SK-N-SH (cell line): ENCODE results near the gene SLC25A41. TPM values are rescaled to one million over a fixed set of nuclear protein-coding genes. Genes with fewer than 3 reads are reported as not detected.

Source experiments
- CTCF ChIA-PET: fragments of 300-600, 350-600 bp; formaldehyde crosslinking; extraction: SDS; loops from one replicate; lab custom pipeline; 2021; lab: Yijun Ruan, JAX
- POLR2A ChIA-PET: fragments of 350-600 bp; sonication (Branson Sonifier 250); formaldehyde crosslinking; extraction: SDS; loops from one replicate; lab custom pipeline; 2020; ENCODE audit warnings: antibody characterized with exemption, inconsistent platforms; lab: Yijun Ruan, JAX
- DNase-seq: peaks from one replicate; pipeline ENCODE4 v3.0.0; 2012
- H2AFZ ChIP-seq: fragments of 200-600 bp; sonication (generic); 2 replicates; pipeline ENCODE4 v1.8.1; 2016; ENCODE audit warnings: antibody characterized with exemption, mild to moderate bottlenecking, low read depth
- H3F3A ChIP-seq: fragments of 200-600 bp; sonication (generic); replicated peaks from 2 replicates; pipeline ENCODE3; 2016; ENCODE audit warnings: antibody characterized with exemption, mild to moderate bottlenecking; ENCODE audit not compliant: insufficient read depth
- H3K27ac ChIP-seq, 2 experiments: fragments of 200-500 bp in 1 of 2; fragments of 200-600 bp in 1 of 2; sonication (Bioruptor generic) in 1 of 2; sonication (generic), shearing (Covaris generic) in 1 of 2; 2 replicates each; pipeline versions ENCODE4 v1.5.1 to v1.6.1; 2014 to 2016; ENCODE audit warnings: low read depth in 2 of 2, inconsistent platforms in 1 of 2, low read length in 1 of 2, mild to moderate bottlenecking in 1 of 2, mixed read lengths in 1 of 2
- H3K27me3 ChIP-seq: fragments of 200-600 bp; sonication (generic), shearing (Covaris generic); 2 replicates; pipeline ENCODE4 v1.6.1; 2016; ENCODE audit warnings: mixed run types; ENCODE audit not compliant: insufficient read depth
- H3K36me3 ChIP-seq, 2 experiments: fragments of 200-500 bp in 1 of 2; fragments of 200-600 bp in 1 of 2; sonication (Bioruptor generic) in 1 of 2; sonication (generic) in 1 of 2; replicated peaks in 1 of 2; 2 replicates each; pipeline versions ENCODE3 to v1.5.1; 2014 to 2016; ENCODE audit warnings: low read length in 1 of 2, mild to moderate bottlenecking in 1 of 2; ENCODE audit not compliant: insufficient read depth in 2 of 2, control insufficient read depth in 1 of 2
- H3K4me1 ChIP-seq, 2 experiments: fragments of 200-500 bp in 1 of 2; fragments of 200-600 bp in 1 of 2; sonication (Bioruptor generic) in 1 of 2; sonication (generic), shearing (Covaris generic) in 1 of 2; 2 replicates each; pipeline versions ENCODE4 v1.5.1 to v1.6.1; 2014 to 2016; ENCODE audit warnings: low read depth in 1 of 2, low read length in 1 of 2, mixed run types in 1 of 2; ENCODE audit not compliant: insufficient read depth in 2 of 2, control insufficient read depth in 1 of 2
- H3K4me2 ChIP-seq: fragments of 200-600 bp; sonication (generic), shearing (Covaris generic); 2 replicates; pipeline ENCODE4 v1.6.1; 2017; ENCODE audit warnings: mixed run types
- H3K4me3 ChIP-seq, 2 experiments: fragments of 200-500 bp in 1 of 2; fragments of 200-600 bp in 1 of 2; sonication (Bioruptor generic) in 1 of 2; sonication (generic), shearing (Covaris generic) in 1 of 2; 2 replicates each; pipeline versions ENCODE4 v1.5.1 to v1.8.1; 2014 to 2016; ENCODE audit warnings: low read depth in 2 of 2, inconsistent platforms in 1 of 2, low read length in 1 of 2, mild to moderate bottlenecking in 1 of 2, mixed read lengths in 1 of 2, moderate library complexity in 1 of 2
- H3K79me2 ChIP-seq: fragments of 200-600 bp; sonication (generic); 2 replicates; pipeline ENCODE4 v1.8.1; 2017; ENCODE audit warnings: mild to moderate bottlenecking; ENCODE audit not compliant: insufficient read depth
- H3K9ac ChIP-seq: fragments of 200-600 bp; sonication (generic); 2 replicates; pipeline ENCODE4 v1.6.1; 2017; ENCODE audit warnings: mixed run types
- H3K9me2 ChIP-seq: fragments of 200-600 bp; sonication (generic); 2 replicates; pipeline ENCODE4 v1.6.1; 2017; ENCODE audit warnings: mixed run types
- H3K9me3 ChIP-seq: fragments of 200-600 bp; sonication (generic); 2 replicates; pipeline ENCODE4 v1.6.1; 2017; ENCODE audit warnings: mixed run types, mild to moderate bottlenecking, moderate library complexity
- H4K20me1 ChIP-seq: fragments of 200-600 bp; sonication (generic); 2 replicates; pipeline ENCODE4 v1.6.1; 2017; ENCODE audit warnings: mild to moderate bottlenecking, mixed run types; ENCODE audit not compliant: insufficient read depth
- CTCF ChIP-seq: fragments of 200-600 bp; sonication (generic); IDR thresholded peaks from 2 replicates; pipeline ENCODE4 v1.6.1; 2017; ENCODE audit warnings: antibody characterized with exemption, mild to moderate bottlenecking, moderate library complexity
- EP300 ChIP-seq, 2 experiments: IDR thresholded peaks; 2 replicates each; pipeline versions ENCODE4 v1.4.0 to v1.6.1; 2012; ENCODE audit warnings: borderline replicate concordance in 1 of 2, low read depth in 1 of 2, low read length in 1 of 2
- EZH2phosphoT487 ChIP-seq: fragments of 200-600 bp; sonication (generic); IDR thresholded peaks from 2 replicates; pipeline ENCODE4 v1.6.1; 2017; ENCODE audit warnings: low read depth, mixed run types, mild to moderate bottlenecking, antibody characterized with exemption, moderate library complexity, borderline replicate concordance
- FOSL2 ChIP-seq: IDR thresholded peaks from 2 replicates; pipeline ENCODE4 v1.4.0; 2012; ENCODE audit warnings: low read depth, mild to moderate bottlenecking, moderate library complexity, borderline replicate concordance
- FOXJ3 ChIP-seq: sonication (generic); formaldehyde crosslinking; IDR thresholded peaks from 2 replicates; pipeline ENCODE4 v1.5.1; 2020; ENCODE audit warnings: mild to moderate bottlenecking, missing genetic modification reagents
- JUND ChIP-seq: IDR thresholded peaks from 2 replicates; pipeline ENCODE4 v1.4.0; 2012
- MEF2A ChIP-seq: IDR thresholded peaks from 2 replicates; pipeline ENCODE4 v1.4.0; 2012; ENCODE audit warnings: low read depth, borderline replicate concordance
- MXI1 ChIP-seq: IDR thresholded peaks from 2 replicates; pipeline ENCODE4 v1.6.1; 2012; ENCODE audit warnings: mild to moderate bottlenecking, low read depth, low read length, improper control_type of control experiment
- NFIC ChIP-seq: IDR thresholded peaks from 2 replicates; pipeline ENCODE4 v1.4.0; 2012; ENCODE audit warnings: borderline replicate concordance
- NRF1 ChIP-seq: IDR thresholded peaks from 2 replicates; pipeline ENCODE4 v1.6.1; 2012; ENCODE audit warnings: low read depth, mild to moderate bottlenecking, low read length
- POLR2AphosphoS5 ChIP-seq: IDR thresholded peaks from 2 replicates; pipeline ENCODE4 v1.6.1; 2012; ENCODE audit warnings: low read depth, low read length
- RCOR1 ChIP-seq: fragments of 150-350 bp; IDR thresholded peaks from 2 replicates; pipeline ENCODE4 v1.6.1; 2017; ENCODE audit warnings: antibody characterized with exemption, low read length
- RFX5 ChIP-seq: IDR thresholded peaks from 2 replicates; pipeline ENCODE4 v1.6.1; 2012; ENCODE audit warnings: mild to moderate bottlenecking, improper control_type of control experiment, low read length
- RXRA ChIP-seq: IDR thresholded peaks from 2 replicates; pipeline ENCODE4 v1.4.0; 2012; ENCODE audit warnings: low read depth, mild to moderate bottlenecking, borderline replicate concordance
- SIN3A ChIP-seq: IDR thresholded peaks from 2 replicates; pipeline ENCODE4 v1.6.1; 2012; ENCODE audit warnings: low read depth, mild to moderate bottlenecking, low read length, moderate library complexity, borderline replicate concordance
- SMC3 ChIP-seq: IDR thresholded peaks from 2 replicates; pipeline ENCODE4 v1.6.1; 2012; ENCODE audit warnings: low read depth, low read length, improper control_type of control experiment
- TAF1 ChIP-seq: IDR thresholded peaks from 2 replicates; pipeline ENCODE4 v1.6.1; 2012; ENCODE audit warnings: low read depth, mild to moderate bottlenecking, low read length, moderate library complexity, borderline replicate concordance
- TCF12 ChIP-seq: IDR thresholded peaks from 2 replicates; pipeline ENCODE4 v1.4.0; 2012
- YY1 ChIP-seq: IDR thresholded peaks from 2 replicates; pipeline ENCODE4 v1.4.0; 2012; ENCODE audit warnings: low read depth, mild to moderate bottlenecking
- WGBS: methylation state at CpG from one replicate; pipeline ENCODE4 v1.1.6; 2017; ENCODE audit warnings: low lambda C conversion rate; 5-methylcytosine and 5-hydroxymethylcytosine counted together
- polyA plus RNA-seq, 3 experiments: library from polyadenylated mRNA; depleted of rRNA; stranded (reverse); fragments of >200 nt; gene quantifications; 2 replicates each; pipeline ENCODE4 v1.2.3, GENCODE V29; 2012
- TF ChIP-seq, protein P1 (sequence below): IDR thresholded peaks from 2 replicates; pipeline ENCODE4 v1.4.0; 2012; ENCODE audit warnings: low read depth
- TF ChIP-seq, protein P2 (sequence below): IDR thresholded peaks from 2 replicates; pipeline ENCODE4 v1.6.1; 2012; ENCODE audit warnings: mild to moderate bottlenecking, low read depth, low read length, moderate library complexity

The SLC25A41 gene
- polyA plus RNA-seq, 1 of the 3 experiments (the other 2 are of a cell fraction), result 0.12 TPM

- DNase-seq, result no peak
- Histone ChIP-seq H3K79me2 (no peaks in the 10 kb centered on the region), H3K36me3 (no peaks in the 10 kb centered on the region), H3K4me1 (peaks cover 0 to 2% of the 10 kb centered on the region in 2 experiments; a peak in 1 of 4 replicates), H3K9me3 (no peaks in the 10 kb centered on the region), H3K9ac (no peak overlapping the region), H3F3A (no peaks in the 10 kb centered on the region), H3K4me3 (no peak overlapping the region), H3K27ac (no peak overlapping the region), H3K4me2 (no peak overlapping the region), H4K20me1 (no peaks in the 10 kb centered on the region), H3K27me3 (peaks cover 46% of the 10 kb centered on the region), H3K9me2 (no peaks in the 10 kb centered on the region), H2AFZ (no peak overlapping the region)
- TF ChIP-seq MXI1 (no peak), POLR2AphosphoS5 (no peak), FOSL2 (no peak), TCF12 (no peak), MEF2A (no peak), EP300 (IDR thresholded peaks at IDR 0.05; ENCODE audit: borderline replicate concordance in 1 of 2, low read depth in 1 of 2, low read length in 1 of 2) (no peak), YY1 (no peak), SMC3 (no peak)
- ChIA-PET CTCF (no interaction called here), POLR2A (no interaction called here)
- WGBS, result 12% methylated on average over 4 of the region's 21 CpGs
Observed at GRCh38 chr19:6466526-6467248, 33.1 kb upstream of the SLC25A41 start.

DNA sequence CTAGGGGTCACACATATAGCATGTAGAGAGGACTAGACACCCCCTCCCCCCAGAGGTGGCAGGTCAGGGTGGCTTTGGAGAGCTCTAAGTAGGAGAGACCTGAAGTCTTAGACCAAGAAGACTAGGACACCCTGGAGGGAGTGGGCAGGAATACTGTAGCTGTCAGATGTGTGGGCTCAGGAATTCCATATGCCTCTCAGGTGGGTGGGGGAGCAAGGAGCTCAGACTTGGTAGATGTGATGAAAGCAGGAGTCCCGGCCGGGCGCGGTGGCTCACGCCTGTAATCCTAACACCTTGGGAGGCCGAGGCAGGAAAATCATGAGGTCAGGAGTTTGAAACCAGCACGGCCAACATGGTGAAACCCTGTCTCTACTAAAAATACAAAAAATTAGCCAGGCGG is 32.1 kb upstream of the SLC25A41 start:
- CTCF ChIA-PET, result interaction anchor here (1.2 kb wide), 1 partner anchor 51 kb away, joined by 4 read pairs; no protein-coding TSS in a partner anchor
- peaks cover 0 to 2% of the 10 kb centered on the region in 2 experiments; a peak in 1 of 4 replicates for H3K4me1 ChIP-seq
- H3K4me2 ChIP-seq, result no peak overlapping the region
- 44% methylated on average over 5 of the region's 8 CpGs for WGBS
- no peak overlapping the region for H3K9ac ChIP-seq
- no peak for DNase-seq
- POLR2A ChIA-PET, result no interaction called here
- peaks cover 46% of the 10 kb centered on the region for H3K27me3 ChIP-seq
- no peaks in the 10 kb centered on the region for H3K9me2 ChIP-seq
- H3F3A ChIP-seq, result no peaks in the 10 kb centered on the region
- no peak for TF ChIP-seq FOXJ3 (CRISPR knock-in tag)
- TF ChIP-seq JUND, result no peak
- no peak for TF ChIP-seq SIN3A
- no peak for TF ChIP-seq EZH2phosphoT487
- TF ChIP-seq CTCF, result no peak
- TF ChIP-seq, protein P1, sequence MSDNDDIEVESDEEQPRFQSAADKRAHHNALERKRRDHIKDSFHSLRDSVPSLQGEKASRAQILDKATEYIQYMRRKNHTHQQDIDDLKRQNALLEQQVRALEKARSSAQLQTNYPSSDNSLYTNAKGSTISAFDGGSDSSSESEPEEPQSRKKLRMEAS, result no peak
- no peak for TF ChIP-seq MXI1
- TF ChIP-seq, protein P2, sequence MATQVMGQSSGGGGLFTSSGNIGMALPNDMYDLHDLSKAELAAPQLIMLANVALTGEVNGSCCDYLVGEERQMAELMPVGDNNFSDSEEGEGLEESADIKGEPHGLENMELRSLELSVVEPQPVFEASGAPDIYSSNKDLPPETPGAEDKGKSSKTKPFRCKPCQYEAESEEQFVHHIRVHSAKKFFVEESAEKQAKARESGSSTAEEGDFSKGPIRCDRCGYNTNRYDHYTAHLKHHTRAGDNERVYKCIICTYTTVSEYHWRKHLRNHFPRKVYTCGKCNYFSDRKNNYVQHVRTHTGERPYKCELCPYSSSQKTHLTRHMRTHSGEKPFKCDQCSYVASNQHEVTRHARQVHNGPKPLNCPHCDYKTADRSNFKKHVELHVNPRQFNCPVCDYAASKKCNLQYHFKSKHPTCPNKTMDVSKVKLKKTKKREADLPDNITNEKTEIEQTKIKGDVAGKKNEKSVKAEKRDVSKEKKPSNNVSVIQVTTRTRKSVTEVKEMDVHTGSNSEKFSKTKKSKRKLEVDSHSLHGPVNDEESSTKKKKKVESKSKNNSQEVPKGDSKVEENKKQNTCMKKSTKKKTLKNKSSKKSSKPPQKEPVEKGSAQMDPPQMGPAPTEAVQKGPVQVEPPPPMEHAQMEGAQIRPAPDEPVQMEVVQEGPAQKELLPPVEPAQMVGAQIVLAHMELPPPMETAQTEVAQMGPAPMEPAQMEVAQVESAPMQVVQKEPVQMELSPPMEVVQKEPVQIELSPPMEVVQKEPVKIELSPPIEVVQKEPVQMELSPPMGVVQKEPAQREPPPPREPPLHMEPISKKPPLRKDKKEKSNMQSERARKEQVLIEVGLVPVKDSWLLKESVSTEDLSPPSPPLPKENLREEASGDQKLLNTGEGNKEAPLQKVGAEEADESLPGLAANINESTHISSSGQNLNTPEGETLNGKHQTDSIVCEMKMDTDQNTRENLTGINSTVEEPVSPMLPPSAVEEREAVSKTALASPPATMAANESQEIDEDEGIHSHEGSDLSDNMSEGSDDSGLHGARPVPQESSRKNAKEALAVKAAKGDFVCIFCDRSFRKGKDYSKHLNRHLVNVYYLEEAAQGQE, result no peak
- no peak for TF ChIP-seq NRF1
- TF ChIP-seq RFX5, result no peak
- no peak for TF ChIP-seq TAF1
- no peak for TF ChIP-seq MEF2A
- no peak for TF ChIP-seq RCOR1
- no peak for TF ChIP-seq EP300 (IDR thresholded peaks at IDR 0.05; ENCODE audit: borderline replicate concordance in 1 of 2, low read depth in 1 of 2, low read length in 1 of 2)
- no peak for TF ChIP-seq NFIC
- TF ChIP-seq RXRA, result no peak
- H3K36me3 ChIP-seq, result no peaks in the 10 kb centered on the region
- H3K4me3 ChIP-seq, result no peak overlapping the region
- no peaks in the 10 kb centered on the region for H3K9me3 ChIP-seq
- H3K27ac ChIP-seq, result no peak overlapping the region
- no peaks in the 10 kb centered on the region for H4K20me1 ChIP-seq
- no peaks in the 10 kb centered on the region for H3K79me2 ChIP-seq
- H2AFZ ChIP-seq, result no peak overlapping the region
